ENCODE data around the gene FOXN3. TPM values are rescaled to one million over a fixed set of nuclear protein-coding genes. Genes with fewer than 3 reads are reported as not detected.
A peak's percentile ranks its signal among the peaks of the same experiment; 100 is the strongest.
"Not testable (repeated sequence)": the region's sequence is repeated elsewhere in the genome, so short reads cannot be mapped to it uniquely, and the experiment has no call there.

The FOXN3 gene
- total and polyA plus RNA-seq, 2 donors (not counting 1 experiment from before 2014, with no cell fraction given), result 27.9 to 33.3 TPM

- H3K4me1 ChIP-seq (ENCODE audit: control insufficient read depth, extremely low read depth, insufficient read depth, low read length), result no peaks in the 10 kb centered on the region
- H4K20me1 ChIP-seq (ENCODE audit: control insufficient read depth, extremely low read depth, insufficient read depth, low read length), result no peaks in the 10 kb centered on the region
- no peak overlapping the region for H3K27ac ChIP-seq (ENCODE audit: insufficient read depth, low read length)
- DNase-seq (ENCODE audit: low read depth in 2 of 2), result peak in 1 of 2 donors; percentile 28
- no peaks in the 10 kb centered on the region for H3K79me2 ChIP-seq (ENCODE audit: control insufficient read depth, insufficient read depth, low read length)
- TF ChIP-seq CTCF (conservative IDR thresholded peaks at IDR 0.05 in 1 of 2, IDR thresholded peaks at IDR 0.05 in 1 of 2; ENCODE audit: low read depth in 1 of 2, low read length in 2 of 2) (no peak), EZH2 (IDR thresholded peaks at IDR 0.05; ENCODE audit: low read length, missing control alignments) (no peak)
- no peaks in the 10 kb centered on the region for H3K27me3 ChIP-seq (ENCODE audit: control insufficient read depth, insufficient read depth, low read length)
- H3K36me3 ChIP-seq (ENCODE audit: control insufficient read depth, insufficient read depth, low read length), result no peaks in the 10 kb centered on the region
- no peaks in the 10 kb centered on the region for H3K9me3 ChIP-seq (ENCODE audit: control insufficient read depth, insufficient read depth, low read depth, low read length)
- no peak overlapping the region for H3K9ac ChIP-seq (ENCODE audit: insufficient read depth, low read length)
- no peak overlapping the region for H3K4me2 ChIP-seq (ENCODE audit: extremely low read depth, insufficient read depth, low read length)
- H2AFZ ChIP-seq (ENCODE audit: low read length), result no peak overlapping the region
- no peak overlapping the region for H3K4me3 ChIP-seq (replicated peaks in 1 of 4; ENCODE audit: control extremely low read depth in 1 of 4, insufficient read depth in 1 of 4, low read depth in 3 of 4, low read length in 4 of 4)
These were observed 164.0 kb downstream of the FOXN3 start for GRCh38 chr14:89252887-89253532.

DNA sequence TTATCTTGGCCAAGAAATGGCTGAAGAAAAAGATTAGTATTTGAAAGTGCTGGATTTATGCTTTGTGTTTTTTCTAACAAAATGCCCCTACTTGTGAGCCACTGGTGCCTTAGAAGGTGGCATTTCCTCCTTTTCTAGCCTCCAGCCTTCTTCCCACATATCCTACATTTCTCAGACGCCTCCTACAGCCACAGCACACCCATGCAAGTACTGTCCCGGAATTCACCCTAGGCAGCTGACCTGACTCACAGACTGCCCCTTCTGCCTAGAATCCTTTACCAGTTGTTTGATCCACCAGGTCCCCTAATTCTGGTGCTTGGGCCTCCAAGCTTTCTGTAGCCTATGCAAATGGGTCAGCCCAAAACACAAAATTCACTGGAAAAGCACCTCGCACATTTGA lies 166.0 kb downstream of the FOXN3 start:
- Histone ChIP-seq H3K79me2 (ENCODE audit: control insufficient read depth, insufficient read depth, low read length) (no peaks in the 10 kb centered on the region), H3K27me3 (ENCODE audit: control insufficient read depth, insufficient read depth, low read length) (no peaks in the 10 kb centered on the region), H4K20me1 (ENCODE audit: control insufficient read depth, extremely low read depth, insufficient read depth, low read length) (no peaks in the 10 kb centered on the region), H3K4me1 (ENCODE audit: control insufficient read depth, extremely low read depth, insufficient read depth, low read length) (no peaks in the 10 kb centered on the region), H3K9me3 (ENCODE audit: control insufficient read depth, insufficient read depth, low read depth, low read length) (no peaks in the 10 kb centered on the region), H3K4me2 (ENCODE audit: extremely low read depth, insufficient read depth, low read length) (no peak overlapping the region), H3K36me3 (ENCODE audit: control insufficient read depth, insufficient read depth, low read length) (no peaks in the 10 kb centered on the region), H3K9ac (ENCODE audit: insufficient read depth, low read length) (no peak overlapping the region), H3K27ac (ENCODE audit: insufficient read depth, low read length) (no peak overlapping the region), H3K4me3 (replicated peaks in 1 of 4; ENCODE audit: control extremely low read depth in 1 of 4, insufficient read depth in 1 of 4, low read depth in 3 of 4, low read length in 4 of 4) (no peak overlapping the region), H2AFZ (ENCODE audit: low read length) (no peak overlapping the region)
- TF ChIP-seq EZH2 (IDR thresholded peaks at IDR 0.05; ENCODE audit: low read length, missing control alignments) (no peak), CTCF (conservative IDR thresholded peaks at IDR 0.05 in 1 of 2, IDR thresholded peaks at IDR 0.05 in 1 of 2; ENCODE audit: low read depth in 1 of 2, low read length in 2 of 2) (no peak)
- peak in 1 of 2 donors; percentile 56 for DNase-seq (ENCODE audit: low read depth in 2 of 2)

DNA sequence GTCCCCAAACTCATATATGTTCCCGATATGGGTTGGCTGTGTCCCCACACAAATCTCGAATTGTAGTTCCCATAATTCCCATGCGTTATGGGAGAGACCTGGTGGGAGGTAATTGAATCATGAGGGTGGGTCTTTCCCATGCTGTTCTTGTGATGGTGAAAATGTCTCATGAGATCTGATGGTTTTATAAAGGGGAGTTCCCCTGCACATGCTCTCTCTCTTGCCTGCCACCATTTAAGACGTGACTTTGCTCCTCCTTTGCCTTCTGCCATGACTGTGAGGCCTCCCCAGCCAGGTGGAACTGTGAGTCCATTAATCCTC lies 166.4 kb downstream of the FOXN3 start:
- H3K4me1 ChIP-seq (ENCODE audit: control insufficient read depth, extremely low read depth, insufficient read depth, low read length); H3K27ac ChIP-seq (ENCODE audit: insufficient read depth, low read length); H3K27me3 ChIP-seq (ENCODE audit: control insufficient read depth, insufficient read depth, low read length); H3K9ac ChIP-seq (ENCODE audit: insufficient read depth, low read length); H2AFZ ChIP-seq (ENCODE audit: low read length); H4K20me1 ChIP-seq (ENCODE audit: control insufficient read depth, extremely low read depth, insufficient read depth, low read length); H3K79me2 ChIP-seq (ENCODE audit: control insufficient read depth, insufficient read depth, low read length); H3K9me3 ChIP-seq (ENCODE audit: control insufficient read depth, insufficient read depth, low read depth, low read length); DNase-seq (ENCODE audit: low read depth in 2 of 2); H3K36me3 ChIP-seq (ENCODE audit: control insufficient read depth, insufficient read depth, low read length); H3K4me2 ChIP-seq (ENCODE audit: extremely low read depth, insufficient read depth, low read length); H3K4me3 ChIP-seq (replicated peaks in 1 of 4; ENCODE audit: control extremely low read depth in 1 of 4, insufficient read depth in 1 of 4, low read depth in 3 of 4, low read length in 4 of 4): not testable (repeated sequence)
